ENCODE results near the gene DZANK1.

- no peak for TF ChIP-seq CTCF (IDR thresholded peaks at IDR 0.05)
- TF ChIP-seq POLR2A (IDR thresholded peaks at IDR 0.05) = no peak
Measured at GRCh38 chr20:18380908-18381529, 85.8 kb downstream of the DZANK1 start.
